Measurements from ENCODE around the gene LRP2.

Gene LRP2

GRCh38 chr2:169182573-169182972 lies 179.8 kb downstream of the LRP2 start:
- no peak for DNase-seq
- in situ Hi-C loops (cut with HindIII; ENCODE audit: low pct_ligation_motif_present, low sequenced_read_pairs), result no loop called here
- no peak for TF ChIP-seq CTCF (IDR thresholded peaks at IDR 0.05; ENCODE audit: low read depth, low read length, missing control alignments)
- H3K27me3 ChIP-seq (replicated peaks), result no peaks in the 10 kb centered on the region
- no peak overlapping the region for H3K27ac ChIP-seq
- no peak overlapping the region for H3K4me3 ChIP-seq (ENCODE audit: low read depth, low read length)
- no peaks in the 10 kb centered on the region for H3K36me3 ChIP-seq (replicated peaks)

GRCh38 chr2:169178804-169179390 lies 183.4 kb downstream of the LRP2 start:
- no peak for DNase-seq
- Histone ChIP-seq H3K27me3 (replicated peaks) (no peaks in the 10 kb centered on the region), H3K27ac (no peak overlapping the region), H3K4me3 (ENCODE audit: low read depth, low read length) (no peak overlapping the region), H3K36me3 (replicated peaks) (no peaks in the 10 kb centered on the region)
- no peak for TF ChIP-seq CTCF (IDR thresholded peaks at IDR 0.05; ENCODE audit: low read depth, low read length, missing control alignments)
- in situ Hi-C loops (cut with HindIII; ENCODE audit: low pct_ligation_motif_present, low sequenced_read_pairs), result no loop called here

- in situ Hi-C loops (cut with HindIII; ENCODE audit: low pct_ligation_motif_present, low sequenced_read_pairs), result no loop called here
- DNase-seq, result no peak
- no peaks in the 10 kb centered on the region for H3K36me3 ChIP-seq (replicated peaks)
Measured at GRCh38 chr2:169178364-169178763, 184.0 kb downstream of the LRP2 start.

GRCh38 chr2:169175112-169175511 lies 187.2 kb downstream of the LRP2 start:
- Histone ChIP-seq H3K36me3 (replicated peaks) (no peaks in the 10 kb centered on the region), H3K4me3 (ENCODE audit: low read depth, low read length) (no peak overlapping the region), H3K27me3 (replicated peaks) (no peaks in the 10 kb centered on the region), H3K27ac (no peak overlapping the region)
- DNase-seq, result no peak
- no peak for TF ChIP-seq CTCF (IDR thresholded peaks at IDR 0.05; ENCODE audit: low read depth, low read length, missing control alignments)
- in situ Hi-C loops (cut with HindIII; ENCODE audit: low pct_ligation_motif_present, low sequenced_read_pairs), result no loop called here

More at GRCh38 chr2:169178364-169178763, 184.0 kb downstream of the LRP2 start:
- H3K4me3 ChIP-seq (ENCODE audit: low read depth, low read length), result no peak overlapping the region
- no peaks in the 10 kb centered on the region for H3K27me3 ChIP-seq (replicated peaks)
- no peak for TF ChIP-seq CTCF (IDR thresholded peaks at IDR 0.05; ENCODE audit: low read depth, low read length, missing control alignments)
- no peak overlapping the region for H3K27ac ChIP-seq

GRCh38 chr2:169173876-169174275 lies 188.5 kb downstream of the LRP2 start:
- H3K27ac ChIP-seq, result no peak overlapping the region
- no peak for TF ChIP-seq CTCF (IDR thresholded peaks at IDR 0.05; ENCODE audit: low read depth, low read length, missing control alignments)
- in situ Hi-C loops (cut with HindIII; ENCODE audit: low pct_ligation_motif_present, low sequenced_read_pairs), result no loop called here

GRCh38 chr2:169172914-169173313 lies 189.4 kb downstream of the LRP2 start:
- no peak for TF ChIP-seq CTCF (IDR thresholded peaks at IDR 0.05; ENCODE audit: low read depth, low read length, missing control alignments)
- Histone ChIP-seq H3K27ac (no peak overlapping the region), H3K27me3 (replicated peaks) (no peaks in the 10 kb centered on the region), H3K4me3 (ENCODE audit: low read depth, low read length) (no peak overlapping the region), H3K36me3 (replicated peaks) (no peaks in the 10 kb centered on the region)
- DNase-seq, result no peak
- in situ Hi-C loops (cut with HindIII; ENCODE audit: low pct_ligation_motif_present, low sequenced_read_pairs), result no loop called here

More at GRCh38 chr2:169173876-169174275, 188.5 kb downstream of the LRP2 start:
- DNase-seq, result no peak
- Histone ChIP-seq H3K36me3 (replicated peaks) (no peaks in the 10 kb centered on the region), H3K27me3 (replicated peaks) (no peaks in the 10 kb centered on the region), H3K4me3 (ENCODE audit: low read depth, low read length) (no peak overlapping the region)
